Measurements from ENCODE around the gene GTF3C5. TPM values are rescaled to one million over a fixed set of nuclear protein-coding genes. Genes with fewer than 3 reads are reported as not detected.
"Not testable (repeated sequence)": the region's sequence is repeated elsewhere in the genome, so short reads cannot be mapped to it uniquely, and the experiment has no call there.

The GTF3C5 gene
- total RNA-seq, 4 donors from 2014 or later: 49.4 to 94.2 (median 73.3) TPM

- no peak overlapping the region for H3K4me3 ChIP-seq
- no peaks in the 10 kb centered on the region for H3K27me3 ChIP-seq
- no peaks in the 10 kb centered on the region for H3K4me1 ChIP-seq
- H3K9me3 ChIP-seq: peaks cover 0 to 4% (median 0%) of the 10 kb centered on the region in 4 donors
- no peak for DNase-seq (ENCODE audit: low spot score in 2 of 2)
- no peaks in the 10 kb centered on the region for H3K36me3 ChIP-seq
- no peak overlapping the region for H3K27ac ChIP-seq
- 73 to 80% methylated on average over 6 of the region's 6 CpGs for WGBS, 2 donors
- no peak for TF ChIP-seq POLR2A (IDR thresholded peaks at IDR 0.05)
- no peak for TF ChIP-seq CTCF (IDR thresholded peaks at IDR 0.05)
- no peak for TF ChIP-seq EP300 (IDR thresholded peaks at IDR 0.05)
These were observed 59.4 kb downstream of the GTF3C5 start for GRCh38 chr9:133090187-133090586.

GRCh38 chr9:133090752-133091385, 60.1 kb downstream of the GTF3C5 start:
- no peak overlapping the region for H3K27ac ChIP-seq
- DNase-seq (ENCODE audit: low spot score in 2 of 2): no peak
- 48 to 63% methylated on average over 10 of the region's 11 CpGs for WGBS, 2 donors
- H3K27me3 ChIP-seq: no peaks in the 10 kb centered on the region
- TF ChIP-seq POLR2A (IDR thresholded peaks at IDR 0.05) (no peak), EP300 (IDR thresholded peaks at IDR 0.05) (no peak), CTCF (IDR thresholded peaks at IDR 0.05) (no peak)
- H3K4me3 ChIP-seq: no peak overlapping the region
- H3K36me3 ChIP-seq: peaks cover 0 to 5% (median 0%) of the 10 kb centered on the region in 3 donors
- H3K4me1 ChIP-seq: no peaks in the 10 kb centered on the region
- H3K9me3 ChIP-seq: peaks cover 0 to 11% (median 2%) of the 10 kb centered on the region in 4 donors

GRCh38 chr9:133094351-133094750, 63.6 kb downstream of the GTF3C5 start:
- not testable (repeated sequence) for H3K4me1 ChIP-seq; H3K27me3 ChIP-seq; H3K27ac ChIP-seq; DNase-seq (ENCODE audit: low spot score in 2 of 2); H3K4me3 ChIP-seq
- 74 to 85% methylated on average over 4 of the region's 4 CpGs for WGBS, 2 donors
- Histone ChIP-seq H3K9me3 (peaks cover 0 to 30% (median 7%) of the 10 kb centered on the region in 4 donors), H3K36me3 (peaks cover 6 to 39% (median 19%) of the 10 kb centered on the region in 3 donors)

- Histone ChIP-seq H3K4me3 (no peak overlapping the region), H3K27me3 (no peaks in the 10 kb centered on the region), H3K4me1 (no peaks in the 10 kb centered on the region), H3K27ac (no peak overlapping the region), H3K36me3 (peaks cover 6 to 45% (median 23%) of the 10 kb centered on the region in 3 donors), H3K9me3 (peaks cover 0 to 30% (median 7%) of the 10 kb centered on the region in 4 donors)
- no peak for DNase-seq (ENCODE audit: low spot score in 2 of 2)
- no peak for TF ChIP-seq CTCF (IDR thresholded peaks at IDR 0.05)
- WGBS, 2 donors: 95 to 99% methylated on average over 3 of the region's 3 CpGs
These were observed 64.1 kb downstream of the GTF3C5 start for GRCh38 chr9:133094842-133095393.

GRCh38 chr9:133098104-133098754, 67.4 kb downstream of the GTF3C5 start:
- TF ChIP-seq EP300 (IDR thresholded peaks at IDR 0.05) (no peak), POLR2A (IDR thresholded peaks at IDR 0.05) (no peak), CTCF (IDR thresholded peaks at IDR 0.05) (no peak)
- peaks cover 6 to 77% (median 54%) of the 10 kb centered on the region in 3 donors for H3K36me3 ChIP-seq
- no peaks in the 10 kb centered on the region for H3K27me3 ChIP-seq
- no peak for DNase-seq (ENCODE audit: low spot score in 2 of 2)
- 89 to 92% methylated on average over 12 to 15 of the region's 16 CpGs for WGBS, 2 donors
- peaks cover 0 to 30% (median 7%) of the 10 kb centered on the region in 4 donors for H3K9me3 ChIP-seq
- H3K4me1 ChIP-seq: no peaks in the 10 kb centered on the region
- H3K4me3 ChIP-seq: no peak overlapping the region
- H3K27ac ChIP-seq: no peak overlapping the region
